Endodermal cell (in vitro differentiated cells): Measurements from ENCODE around the gene H6PD. TPM values are rescaled to one million over a fixed set of nuclear protein-coding genes. Genes with fewer than 3 reads are reported as not detected.

Experiments used
- DNase-seq: peaks from one replicate; pipeline ENCODE4 v3.0.0-alpha.2; 2017
- H3K27ac ChIP-seq: 2 replicates; pipeline ENCODE4 v1.5.1; 2013; ENCODE audit warnings: mild to moderate bottlenecking, low read depth, low read length, moderate library complexity
- H3K27me3 ChIP-seq: 2 replicates; pipeline ENCODE4 v1.6.1; 2013; ENCODE audit warnings: mild to moderate bottlenecking, low read length, moderate library complexity; ENCODE audit not compliant: insufficient read depth, control insufficient read depth, poor library complexity, severe bottlenecking
- H3K36me3 ChIP-seq: 2 replicates; pipeline ENCODE4 v1.7.0; 2013; ENCODE audit warnings: mild to moderate bottlenecking, low read length, moderate library complexity; ENCODE audit not compliant: control insufficient read depth, insufficient read depth
- H3K4me1 ChIP-seq: one replicate; pipeline ENCODE4 v1.7.0; 2013; ENCODE audit warnings: low read length; ENCODE audit not compliant: control insufficient read depth, insufficient read depth
- H3K4me3 ChIP-seq: 2 replicates; pipeline ENCODE4 v1.5.1; 2013; ENCODE audit warnings: mild to moderate bottlenecking, low read length, moderate library complexity
- H3K9ac ChIP-seq: 2 replicates; pipeline ENCODE4 v1.6.1; 2013; ENCODE audit warnings: mild to moderate bottlenecking, low read length, moderate library complexity; ENCODE audit not compliant: poor library complexity, severe bottlenecking; ENCODE audit errors: extremely low read depth
- H3K9me3 ChIP-seq: 2 replicates; pipeline ENCODE4 v1.6.1; 2013; ENCODE audit warnings: mild to moderate bottlenecking, low read length, moderate library complexity; ENCODE audit not compliant: control insufficient read depth
- H3K27ac Mint-ChIP-seq: 2 replicates; pipeline ENCODE4 v1.8.0; 2020; ENCODE audit warnings: mixed read lengths
- H3K27me3 Mint-ChIP-seq: 2 replicates; pipeline ENCODE4 v1.8.0; 2021; ENCODE audit warnings: mild to moderate bottlenecking, mixed read lengths; ENCODE audit not compliant: insufficient read depth
- H3K36me3 Mint-ChIP-seq: 2 replicates; pipeline ENCODE4 v1.8.0; 2020; ENCODE audit warnings: low read depth, mixed read lengths
- H3K4me1 Mint-ChIP-seq: 2 replicates; pipeline ENCODE4 v1.8.0; 2020; ENCODE audit warnings: mixed read lengths
- H3K4me3 Mint-ChIP-seq: 2 replicates; pipeline ENCODE4 v1.8.0; 2020; ENCODE audit warnings: mild to moderate bottlenecking, moderate library complexity, mixed read lengths
- H3K9me3 Mint-ChIP-seq: 2 replicates; pipeline ENCODE4 v1.8.0; 2020; ENCODE audit warnings: mild to moderate bottlenecking, mixed read lengths
- WGBS, 2 experiments: methylation state at CpG; one replicate each; pipeline versions ENCODE4 v1.1.5 to v1.1.7; 2013; ENCODE audit warnings: missing lambda C conversion rate in 2 of 2, mixed read lengths in 1 of 2; ENCODE audit not compliant: insufficient coverage in 1 of 2, insufficient read length in 1 of 2; 5-methylcytosine and 5-hydroxymethylcytosine counted together
- total RNA-seq, 2 donors: library from RNA; stranded (reverse); fragmentation: NEBNext Ultra II Directional in 1 of 2; extraction: Animal tissue kit (Norgen Biotek cat#: 25700) in 1 of 2; gene quantifications; 2 replicates in 1 of 2; 3 replicates in 1 of 2; pipeline ENCODE4 v1.2.1, GENCODE V29; 2021
- TF ChIP-seq, protein P1 (sequence below): fragments of 200-600 bp; sonication (generic); conservative IDR thresholded peaks from 2 replicates; pipeline ENCODE4 v1.5.0; 2021; ENCODE audit warnings: antibody characterized with exemption, mild to moderate bottlenecking

The H6PD gene
- total RNA-seq, 2 donors from 2014 or later, result 21.5 to 34.4 TPM

DNA sequence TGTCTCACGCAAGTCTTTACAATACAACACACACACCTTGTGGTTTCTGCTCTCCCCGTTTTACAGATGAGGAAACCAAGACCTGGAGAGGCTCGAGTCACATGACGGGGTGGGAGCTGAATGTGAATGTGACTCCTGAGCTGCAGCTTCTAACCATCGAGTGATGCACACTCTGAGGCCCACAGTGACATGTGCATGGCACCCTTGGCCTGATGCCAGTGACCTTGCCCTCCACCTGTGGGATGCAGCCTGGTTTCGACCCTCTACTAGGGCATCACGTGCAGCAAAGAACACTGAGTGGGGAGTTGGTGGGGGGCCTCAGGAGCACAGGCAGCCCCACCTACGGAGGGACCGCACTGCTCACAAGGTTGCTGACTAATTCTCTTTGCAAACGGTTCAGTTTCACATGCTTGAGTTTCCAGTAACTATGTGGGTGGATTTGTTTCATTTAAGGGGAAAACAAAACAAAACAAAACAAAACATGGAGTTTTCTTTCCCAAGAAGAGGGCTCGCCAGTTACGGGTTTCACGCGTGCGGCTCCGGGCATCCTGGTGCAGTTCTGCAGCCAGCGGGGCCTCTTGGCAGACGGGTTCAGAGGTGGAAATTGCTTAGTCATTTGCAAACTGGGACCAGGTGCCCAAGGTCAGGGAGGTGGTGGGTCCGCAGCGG is 81.0 kb downstream of the H6PD start:
- TF ChIP-seq, protein P1, sequence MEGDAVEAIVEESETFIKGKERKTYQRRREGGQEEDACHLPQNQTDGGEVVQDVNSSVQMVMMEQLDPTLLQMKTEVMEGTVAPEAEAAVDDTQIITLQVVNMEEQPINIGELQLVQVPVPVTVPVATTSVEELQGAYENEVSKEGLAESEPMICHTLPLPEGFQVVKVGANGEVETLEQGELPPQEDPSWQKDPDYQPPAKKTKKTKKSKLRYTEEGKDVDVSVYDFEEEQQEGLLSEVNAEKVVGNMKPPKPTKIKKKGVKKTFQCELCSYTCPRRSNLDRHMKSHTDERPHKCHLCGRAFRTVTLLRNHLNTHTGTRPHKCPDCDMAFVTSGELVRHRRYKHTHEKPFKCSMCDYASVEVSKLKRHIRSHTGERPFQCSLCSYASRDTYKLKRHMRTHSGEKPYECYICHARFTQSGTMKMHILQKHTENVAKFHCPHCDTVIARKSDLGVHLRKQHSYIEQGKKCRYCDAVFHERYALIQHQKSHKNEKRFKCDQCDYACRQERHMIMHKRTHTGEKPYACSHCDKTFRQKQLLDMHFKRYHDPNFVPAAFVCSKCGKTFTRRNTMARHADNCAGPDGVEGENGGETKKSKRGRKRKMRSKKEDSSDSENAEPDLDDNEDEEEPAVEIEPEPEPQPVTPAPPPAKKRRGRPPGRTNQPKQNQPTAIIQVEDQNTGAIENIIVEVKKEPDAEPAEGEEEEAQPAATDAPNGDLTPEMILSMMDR, result no peak
- peaks cover 53% of the 10 kb centered on the region for H3K4me1 Mint-ChIP-seq
- peak overlapping the region; percentile 85 for H3K27ac Mint-ChIP-seq
- Histone ChIP-seq H3K36me3 (peaks cover 3% of the 10 kb centered on the region), H3K27me3 (no peaks in the 10 kb centered on the region), H3K27ac (peak overlapping the region; percentile 4), H3K9ac (no peak overlapping the region), H3K4me1 (peaks cover 30% of the 10 kb centered on the region), H3K4me3 (no peak overlapping the region), H3K9me3 (no peaks in the 10 kb centered on the region)
- no peak for DNase-seq
- 87 to 88% methylated on average over 16 to 20 of the region's 20 CpGs for WGBS, 2 experiments
- no peak overlapping the region for H3K4me3 Mint-ChIP-seq
- H3K27me3 Mint-ChIP-seq, result no peaks in the 10 kb centered on the region
- H3K9me3 Mint-ChIP-seq, result no peaks in the 10 kb centered on the region
- H3K36me3 Mint-ChIP-seq, result peaks cover 9% of the 10 kb centered on the region

DNA sequence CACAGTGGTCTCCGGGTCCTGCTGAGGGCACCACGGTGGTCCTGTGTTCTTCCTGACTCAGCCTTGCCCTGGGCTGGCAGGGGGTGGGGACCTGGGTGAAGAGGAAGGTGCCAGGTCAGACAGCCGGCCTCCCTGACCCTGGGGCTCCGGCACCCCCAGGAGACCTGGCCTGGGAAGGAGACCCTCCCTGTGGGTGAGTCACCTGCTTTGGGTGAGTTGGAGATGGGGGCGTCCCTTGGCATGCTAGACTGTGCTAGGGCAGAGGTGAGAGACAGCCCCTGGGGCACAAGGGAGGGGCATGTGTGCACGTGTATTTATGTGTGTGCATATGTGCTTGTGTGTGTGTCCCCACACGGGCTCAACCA is 81.5 kb downstream of the H6PD start:
- H3K4me1 ChIP-seq, result peaks cover 36% of the 10 kb centered on the region
- H3K36me3 Mint-ChIP-seq, result peaks cover 9% of the 10 kb centered on the region
- H3K9me3 ChIP-seq, result no peaks in the 10 kb centered on the region
- no peaks in the 10 kb centered on the region for H3K9me3 Mint-ChIP-seq
- no peak for DNase-seq
- 92 to 93% methylated on average over 6 to 7 of the region's 7 CpGs for WGBS, 2 experiments
- H3K4me1 Mint-ChIP-seq, result peaks cover 53% of the 10 kb centered on the region
- peak overlapping the region; percentile 55 for H3K27ac Mint-ChIP-seq
- peaks cover 3% of the 10 kb centered on the region for H3K36me3 ChIP-seq
- H3K4me3 ChIP-seq, result no peak overlapping the region
- TF ChIP-seq, protein P1, result no peak
- no peak overlapping the region for H3K9ac ChIP-seq
- H3K4me3 Mint-ChIP-seq, result no peak overlapping the region
- no peaks in the 10 kb centered on the region for H3K27me3 ChIP-seq
- no peaks in the 10 kb centered on the region for H3K27me3 Mint-ChIP-seq
- peak overlapping the region; percentile 4 for H3K27ac ChIP-seq

DNA sequence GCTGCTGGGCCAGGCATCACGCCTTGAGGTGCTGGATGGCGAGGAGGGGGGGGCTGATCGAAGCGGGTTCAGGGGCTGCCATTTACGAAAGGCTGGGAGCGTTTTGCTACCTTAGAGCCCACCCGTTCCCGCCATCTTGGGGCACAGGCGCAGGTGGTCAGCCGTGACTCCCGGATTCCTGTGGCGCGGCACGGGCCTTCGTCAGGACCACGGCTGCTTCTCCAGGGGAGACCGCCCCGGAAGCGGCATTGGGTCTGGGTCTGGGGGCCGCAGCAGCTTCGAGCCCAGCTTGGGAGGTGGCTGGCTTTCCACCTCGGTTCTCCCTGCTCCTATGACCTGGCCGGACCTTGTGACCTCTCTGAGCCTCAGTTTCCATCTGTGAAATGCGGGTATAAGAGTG is 81.9 kb downstream of the H6PD start:
- H3K4me1 Mint-ChIP-seq, result peaks cover 53% of the 10 kb centered on the region
- H3K4me3 Mint-ChIP-seq, result no peak overlapping the region
- peak overlapping the region; percentile 55 for H3K27ac Mint-ChIP-seq
- peaks cover 10% of the 10 kb centered on the region for H3K36me3 Mint-ChIP-seq
- peaks cover 3% of the 10 kb centered on the region for H3K36me3 ChIP-seq
- H3K9ac ChIP-seq, result no peak overlapping the region
- H3K4me3 ChIP-seq, result no peak overlapping the region
- no peaks in the 10 kb centered on the region for H3K9me3 ChIP-seq
- no peaks in the 10 kb centered on the region for H3K9me3 Mint-ChIP-seq
- no peaks in the 10 kb centered on the region for H3K27me3 ChIP-seq
- WGBS, 2 experiments, result 94 to 100% methylated on average over 16 to 24 of the region's 24 CpGs
- H3K4me1 ChIP-seq, result peaks cover 37% of the 10 kb centered on the region
- H3K27ac ChIP-seq, result no peak overlapping the region
- H3K27me3 Mint-ChIP-seq, result no peaks in the 10 kb centered on the region
- no peak for DNase-seq
- TF ChIP-seq, protein P1, result no peak
